Right ventricle myocardium inferior (tissue), 1 donor: ENCODE measurements around the gene MYOM3. TPM values are rescaled to one million over a fixed set of nuclear protein-coding genes. Genes with fewer than 3 reads are reported as not detected.
"Not testable (repeated sequence)": the region's sequence is repeated elsewhere in the genome, so short reads cannot be mapped to it uniquely, and the experiment has no call there.

ENCODE experiments used
- ATAC-seq: fragments of 200-7000 bp; cut with Tn5 transposase; one replicate; pipeline ENCODE4 v1.9.1; 2020; ENCODE audit warnings: mild to moderate bottlenecking, moderate library complexity
- DNase-seq: peaks from one replicate; pipeline ENCODE4 v3.0.0; 2021; ENCODE audit errors: missing footprints
- intact Hi-C: fragments of 100-400 bp; cut with DNase I; formaldehyde crosslinking; loops from one replicate; pipeline ENCODE4 v1.11.0; 2022
- total RNA-seq: library from RNA; stranded (reverse); fragmentation: NEBNext Ultra II Directional; extraction: Animal tissue kit (Norgen Biotek cat#: 25700); gene quantifications from one replicate; pipeline ENCODE4 v1.2.1, GENCODE V29; 2021
- donor health status: DM: no; HTN: yes; CAD: no; lungs with severe emphysema.

The MYOM3 gene
- total RNA-seq, 1 donor from 2014 or later: 403 TPM

- peak; percentile 1 for ATAC-seq
- intact Hi-C loops: no loop called here
- no peak for DNase-seq
These were observed 54.8 kb downstream of the MYOM3 start for GRCh38 chr1:24057171-24057570.

GRCh38 chr1:24055681-24056080, 56.3 kb downstream of the MYOM3 start:
- peak; percentile 21 for ATAC-seq
- intact Hi-C loops: no loop called here

GRCh38 chr1:24052220-24052619, 59.7 kb downstream of the MYOM3 start:
- intact Hi-C loops: no loop called here
- DNase-seq (no peak), ATAC-seq (no peak)

More at GRCh38 chr1:24055681-24056080, 56.3 kb downstream of the MYOM3 start:
- no peak for DNase-seq

- DNase-seq: no peak
- intact Hi-C loops: no loop called here
- no peak for ATAC-seq
These were observed 60.6 kb downstream of the MYOM3 start for GRCh38 chr1:24051206-24051945.

GRCh38 chr1:24049733-24050132, 62.2 kb downstream of the MYOM3 start:
- DNase-seq (no peak), ATAC-seq (no peak)
- intact Hi-C loops: no loop called here

- intact Hi-C loops, DNase-seq, ATAC-seq: not testable (repeated sequence)
These were observed 63.0 kb downstream of the MYOM3 start for GRCh38 chr1:24048894-24049293.

GRCh38 chr1:24048205-24048869, 63.6 kb downstream of the MYOM3 start:
- intact Hi-C loops: no loop called here
- DNase-seq (no peak), ATAC-seq (no peak)

- ATAC-seq (peak; percentile 74), DNase-seq (no peak)
- intact Hi-C loops: no loop called here
These were observed 64.8 kb downstream of the MYOM3 start for GRCh38 chr1:24047110-24047477.

GRCh38 chr1:24045771-24046170, 66.2 kb downstream of the MYOM3 start:
- no peak for ATAC-seq
- no peak for DNase-seq
- intact Hi-C loops: no loop called here

GRCh38 chr1:24044672-24045071, 67.3 kb downstream of the MYOM3 start:
- DNase-seq, intact Hi-C loops, ATAC-seq: not testable (repeated sequence)

- DNase-seq: no peak
- intact Hi-C loops: no loop called here
- ATAC-seq: no peak
These were observed 68.4 kb downstream of the MYOM3 start for GRCh38 chr1:24043345-24044032.

- intact Hi-C loops: no loop called here
- DNase-seq (no peak), ATAC-seq (no peak)
These were observed 69.6 kb downstream of the MYOM3 start for GRCh38 chr1:24042315-24042714.

GRCh38 chr1:24036088-24036487, 75.8 kb downstream of the MYOM3 start:
- intact Hi-C loops: no loop called here
- no peak for ATAC-seq

GRCh38 chr1:24032981-24033380, 79.0 kb downstream of the MYOM3 start:
- ATAC-seq: no peak

More at GRCh38 chr1:24036088-24036487, 75.8 kb downstream of the MYOM3 start:
- DNase-seq: no peak

GRCh38 chr1:24030976-24031516, 80.9 kb downstream of the MYOM3 start:
- DNase-seq, ATAC-seq, intact Hi-C loops: not testable (repeated sequence)

More at GRCh38 chr1:24032981-24033380, 79.0 kb downstream of the MYOM3 start:
- DNase-seq: no peak
- intact Hi-C loops: no loop called here

GRCh38 chr1:24027838-24028468, 84.0 kb downstream of the MYOM3 start:
- ATAC-seq (peak; percentile 59), DNase-seq (no peak)
- intact Hi-C loops: loop anchor here (2.0 kb wide), 1 partner anchor 49 kb away; no protein-coding TSS in a partner anchor

- ATAC-seq: no peak
- intact Hi-C loops: loop anchor here (2.0 kb wide), 1 partner anchor 64 kb away; the partner anchor contains the start of gene PNRC2
- no peak for DNase-seq
These were observed 89.2 kb downstream of the MYOM3 start for GRCh38 chr1:24022581-24023361.
